ENCODE data around the gene CEP19. TPM values are rescaled to one million over a fixed set of nuclear protein-coding genes. Genes with fewer than 3 reads are reported as not detected.
"Not testable (repeated sequence)": the region's sequence is repeated elsewhere in the genome, so short reads cannot be mapped to it uniquely, and the experiment has no call there.

CEP19 gene, protein sequence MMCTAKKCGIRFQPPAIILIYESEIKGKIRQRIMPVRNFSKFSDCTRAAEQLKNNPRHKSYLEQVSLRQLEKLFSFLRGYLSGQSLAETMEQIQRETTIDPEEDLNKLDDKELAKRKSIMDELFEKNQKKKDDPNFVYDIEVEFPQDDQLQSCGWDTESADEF
- total RNA-seq (2014; rRNA removed; shearing (Covaris generic)) = 0.15 and 0.52 TPM in 2 replicates

DNA sequence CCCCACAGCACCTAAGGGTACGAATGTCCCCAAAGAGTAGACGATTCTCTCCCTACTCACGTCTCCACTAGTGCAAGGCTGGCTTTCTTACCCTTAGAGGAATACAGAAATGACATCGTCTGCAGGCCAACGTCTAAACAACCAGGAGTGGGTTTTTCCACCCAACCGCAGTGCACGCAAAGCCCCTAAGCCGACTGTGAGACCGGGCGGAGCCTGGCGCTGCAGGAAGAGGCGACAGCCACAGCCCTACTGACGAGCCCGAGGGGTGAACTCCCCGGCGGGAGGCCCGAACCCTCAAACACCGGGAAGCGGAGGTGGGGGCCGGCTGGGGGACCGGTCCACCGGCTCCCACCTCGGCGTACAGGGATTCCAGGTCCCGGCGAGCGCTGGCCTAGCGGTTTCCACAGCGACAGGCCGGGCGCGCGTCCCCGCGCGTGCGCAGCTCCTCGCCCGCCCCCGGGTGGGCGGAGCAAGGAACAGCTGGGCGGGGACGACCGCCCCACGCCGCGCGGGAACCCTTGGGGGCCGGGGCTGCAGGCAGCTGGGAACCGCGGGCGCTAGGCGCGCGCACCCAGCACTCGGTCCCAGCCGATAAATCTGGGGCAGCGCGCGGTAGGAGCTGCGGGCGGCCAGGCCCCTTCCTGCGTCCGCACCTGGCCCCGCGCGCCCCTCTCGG lies at the start of gene CEP19, which contains the start of gene PIGX:
CEP19 (minus strand) TSS at position 413 of the 676 bp plus-strand sequence. CDS start 3,593 bp downstream, outside the sequence.
PIGX (plus strand) TSS at position 540 of the 676 bp plus-strand sequence.
- DNase-seq (ENCODE audit: low spot score) = peak; percentile 85

DNA sequence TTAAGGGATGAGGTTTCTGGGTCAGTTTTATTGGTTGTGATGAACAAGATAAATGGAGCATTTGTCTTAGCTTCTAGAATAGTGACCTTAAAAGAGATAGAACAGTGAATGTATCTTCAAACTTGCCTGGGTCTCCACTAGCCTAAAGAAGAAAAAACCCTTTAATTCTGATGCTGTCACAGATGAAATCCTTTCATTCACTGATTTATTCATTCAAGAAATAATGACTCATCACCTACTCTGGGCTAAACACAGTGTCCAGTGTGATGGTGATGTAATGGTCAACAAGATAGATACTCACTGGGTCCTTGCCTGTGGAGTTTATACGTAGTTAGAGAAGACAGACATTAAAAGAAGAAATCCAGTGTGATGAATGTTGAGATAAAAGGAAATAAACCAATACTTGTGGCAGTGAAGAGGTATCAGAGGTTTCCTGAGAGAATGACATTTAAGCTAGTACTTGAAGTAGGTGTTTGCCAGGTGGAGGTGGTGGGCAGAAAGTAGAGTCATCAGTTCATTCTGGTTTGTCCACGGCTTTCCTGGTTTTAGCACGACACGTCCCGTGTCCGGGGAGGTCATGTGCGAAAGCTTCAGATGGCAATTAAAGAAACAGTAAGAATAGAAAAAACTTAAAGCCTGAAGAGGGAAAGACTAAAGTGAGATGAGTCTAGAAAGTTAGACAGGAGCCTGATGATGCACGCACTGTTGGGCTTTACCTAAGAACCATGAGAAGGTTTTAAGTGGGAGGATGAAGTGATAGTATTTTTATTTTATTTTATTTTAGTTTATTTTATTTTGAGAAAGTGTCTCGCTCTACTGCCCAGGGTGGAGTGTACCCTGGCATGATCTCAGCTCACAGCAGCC lies 46.1 kb upstream of the CEP19 start:
- no peak for DNase-seq (ENCODE audit: low spot score)

DNA sequence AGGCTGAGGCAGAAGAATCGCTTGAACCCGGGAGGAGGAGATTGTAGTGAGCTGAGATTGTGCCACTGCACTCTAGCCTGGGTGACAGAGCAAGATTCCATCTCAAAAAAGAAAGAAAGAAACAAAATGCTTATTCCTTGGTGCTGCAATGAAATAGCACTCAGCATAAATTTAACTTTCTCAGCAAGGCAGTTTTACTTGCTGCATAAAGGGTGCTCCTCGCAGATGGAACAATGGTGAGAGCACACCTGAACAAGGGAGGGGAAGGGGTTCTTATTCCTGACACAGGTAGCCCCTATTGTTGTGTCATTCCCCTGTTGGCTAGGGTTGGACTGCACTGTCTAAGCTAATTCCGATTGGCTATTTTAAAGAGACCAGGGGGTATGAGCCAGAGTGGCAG lies 44.7 kb upstream of the CEP19 start:
- DNase-seq (ENCODE audit: low spot score) = no peak

DNA sequence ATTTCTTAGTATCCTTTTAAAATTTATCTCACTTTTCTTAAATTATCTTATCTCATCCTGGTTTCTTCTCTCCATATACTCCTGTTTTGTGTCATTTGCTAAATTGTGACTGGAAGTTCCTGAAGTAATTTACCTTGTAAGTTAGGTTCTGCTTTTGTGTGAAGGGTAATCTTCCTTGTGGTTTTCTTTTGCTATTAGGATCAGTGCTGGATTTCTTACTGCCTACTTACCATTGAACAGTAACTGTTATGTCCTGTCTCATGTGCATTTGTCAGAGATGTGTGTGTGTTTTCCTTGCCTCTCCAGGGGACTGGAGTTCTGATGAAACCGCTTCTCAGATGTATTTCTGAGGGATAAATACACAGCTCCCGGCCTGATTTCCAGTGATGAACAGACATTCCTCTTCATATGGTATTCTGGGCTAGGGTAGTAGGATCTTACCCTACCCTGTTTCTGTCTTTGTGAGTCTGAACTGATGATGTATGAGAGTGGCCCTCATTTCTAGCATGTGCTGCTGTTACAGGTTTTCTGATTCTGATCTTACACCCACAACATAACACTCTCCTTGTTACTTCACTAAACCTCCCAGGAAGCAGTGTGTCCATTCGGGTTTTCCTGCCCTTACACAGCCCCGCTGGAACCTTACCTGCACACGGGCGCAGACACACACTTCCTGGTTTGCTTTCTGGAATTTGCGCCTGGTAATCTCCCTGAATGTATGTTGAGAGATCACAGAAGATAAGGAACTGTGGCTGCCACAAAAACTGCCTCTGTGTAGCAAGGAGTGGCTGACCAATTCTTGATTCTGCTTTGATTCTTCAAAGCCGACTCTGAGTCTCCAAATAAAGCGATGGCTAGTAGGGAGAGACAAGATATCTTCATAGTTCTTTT lies 42.3 kb upstream of the CEP19 start:
- DNase-seq (ENCODE audit: low spot score) = peak; percentile 77

DNA sequence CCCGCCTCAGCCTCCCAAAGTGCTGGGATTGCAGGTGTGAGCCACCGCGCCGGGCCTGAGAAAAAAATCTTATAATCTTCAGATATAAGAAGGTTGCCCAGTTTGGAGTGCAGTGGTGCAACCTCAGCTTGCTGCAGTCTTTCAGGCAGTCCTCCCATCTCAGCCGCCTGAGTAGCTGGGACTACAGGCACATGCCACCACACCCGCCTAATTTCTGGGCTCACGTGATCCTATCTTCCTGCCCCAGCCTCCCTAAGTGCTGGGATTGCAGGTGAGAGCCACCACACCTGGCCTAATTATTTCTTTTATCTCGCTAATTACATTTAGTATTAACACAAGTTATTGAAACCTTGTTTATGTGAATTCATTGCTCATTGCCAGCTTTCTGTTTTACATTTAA lies 41.2 kb upstream of the CEP19 start:
- no peak for DNase-seq (ENCODE audit: low spot score)

DNA sequence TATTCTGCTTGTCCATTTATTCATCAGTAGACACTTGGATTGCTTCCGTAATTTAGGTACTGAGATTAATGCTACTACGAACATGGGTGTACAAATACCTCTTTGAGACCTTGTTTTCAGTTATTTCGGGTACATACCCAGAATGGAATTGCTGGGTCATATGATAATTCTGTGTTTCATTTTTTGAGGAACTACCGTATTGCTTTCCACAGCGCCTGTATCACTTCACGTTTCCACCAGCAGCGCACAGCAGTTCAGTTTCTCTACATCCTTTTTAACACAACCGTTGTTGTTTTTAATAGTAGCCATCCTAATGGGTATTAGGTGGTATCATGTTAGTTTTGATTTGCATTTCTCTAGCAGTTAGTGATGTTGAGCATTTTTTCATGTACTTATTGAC lies 37.1 kb upstream of the CEP19 start:
- no peak for DNase-seq (ENCODE audit: low spot score)

DNA sequence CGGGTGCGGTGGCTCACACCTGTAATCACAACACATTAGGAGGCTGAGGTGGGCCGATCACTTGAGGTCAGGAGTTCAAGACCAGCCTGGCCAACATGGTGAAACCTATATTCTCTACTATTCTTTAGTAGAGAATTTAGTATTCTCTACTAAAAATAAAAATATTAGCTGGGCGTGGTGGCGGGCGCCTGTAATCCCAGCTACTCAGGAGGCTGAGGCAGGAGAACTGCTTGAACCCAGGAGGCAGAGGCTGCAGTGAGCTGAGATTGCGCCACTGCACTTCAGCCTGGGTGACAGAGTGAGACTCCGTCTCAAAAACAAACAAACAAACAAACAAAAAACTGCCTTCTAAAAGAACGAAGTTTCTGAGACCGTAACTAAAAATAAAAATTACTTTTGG lies 31.5 kb upstream of the CEP19 start:
- DNase-seq (ENCODE audit: low spot score) = not testable (repeated sequence)

DNA sequence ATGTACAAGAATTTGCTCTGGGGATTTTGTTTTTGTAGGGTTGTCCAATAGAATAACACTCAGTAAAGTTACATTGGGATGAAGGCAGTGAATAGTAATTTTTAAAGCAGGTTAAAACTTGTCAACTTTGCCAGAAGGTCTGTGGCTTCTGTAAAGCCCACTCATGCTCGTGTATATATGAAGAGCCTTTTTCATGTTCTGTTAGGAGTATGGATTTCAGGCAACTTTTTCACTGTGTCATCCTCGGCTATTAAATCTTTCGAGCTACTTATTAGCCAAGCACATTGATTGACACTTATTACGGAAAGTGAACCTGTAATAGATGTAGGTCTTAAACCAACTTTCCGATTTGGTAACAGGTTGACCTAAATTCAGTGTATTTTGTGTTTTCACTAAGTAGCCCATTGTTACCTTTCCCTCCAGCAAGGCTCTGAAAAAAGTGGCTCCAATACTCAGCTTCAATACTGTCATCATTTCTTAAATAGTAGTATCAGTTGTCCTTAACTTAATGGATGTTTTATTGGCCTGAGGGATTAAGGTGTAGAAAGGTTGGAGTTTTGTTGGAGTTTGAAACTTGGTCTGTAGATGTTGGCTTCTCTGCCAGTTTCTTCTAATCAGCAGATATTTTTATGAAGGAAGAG lies 29.3 kb upstream of the CEP19 start:
- DNase-seq (ENCODE audit: low spot score) = peak; percentile 49

DNA sequence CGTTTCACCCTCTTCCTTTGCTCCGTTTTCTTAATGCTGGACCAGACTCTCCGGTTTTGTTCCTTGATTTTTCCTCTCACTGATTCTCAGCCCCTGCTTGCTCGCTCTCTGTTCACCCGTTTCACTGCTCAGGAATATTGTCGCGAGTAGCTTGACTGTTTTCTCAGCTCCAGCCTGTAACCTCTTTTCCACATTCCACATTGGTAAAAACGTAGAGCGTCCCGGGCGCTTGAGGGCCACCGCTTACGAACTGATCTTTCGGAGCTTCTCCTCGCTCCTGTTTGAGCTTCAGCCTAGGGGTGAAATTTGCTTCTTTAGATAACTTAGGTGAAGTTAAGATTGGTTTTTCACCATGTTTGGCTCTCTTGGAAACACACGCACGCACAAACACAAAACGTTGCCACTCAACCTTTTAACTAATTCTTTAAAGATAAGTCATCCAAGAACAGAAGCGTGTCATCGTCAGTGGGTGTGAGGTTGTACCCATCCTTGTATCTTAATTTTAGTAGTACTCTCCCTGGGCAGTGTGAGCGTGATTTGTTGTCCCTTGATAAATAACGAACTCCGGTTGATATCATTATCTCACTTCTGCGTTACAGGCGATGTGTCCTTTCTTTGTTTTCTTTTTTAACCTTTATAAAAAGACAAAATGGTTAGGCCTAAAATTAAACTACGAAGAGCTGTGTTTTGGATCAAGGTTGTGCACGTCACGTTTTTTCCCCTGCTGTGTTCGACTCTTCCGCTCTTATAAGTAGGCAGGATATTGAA lies 28.6 kb upstream of the CEP19 start:
- DNase-seq (ENCODE audit: low spot score) = peak; percentile 71

DNA sequence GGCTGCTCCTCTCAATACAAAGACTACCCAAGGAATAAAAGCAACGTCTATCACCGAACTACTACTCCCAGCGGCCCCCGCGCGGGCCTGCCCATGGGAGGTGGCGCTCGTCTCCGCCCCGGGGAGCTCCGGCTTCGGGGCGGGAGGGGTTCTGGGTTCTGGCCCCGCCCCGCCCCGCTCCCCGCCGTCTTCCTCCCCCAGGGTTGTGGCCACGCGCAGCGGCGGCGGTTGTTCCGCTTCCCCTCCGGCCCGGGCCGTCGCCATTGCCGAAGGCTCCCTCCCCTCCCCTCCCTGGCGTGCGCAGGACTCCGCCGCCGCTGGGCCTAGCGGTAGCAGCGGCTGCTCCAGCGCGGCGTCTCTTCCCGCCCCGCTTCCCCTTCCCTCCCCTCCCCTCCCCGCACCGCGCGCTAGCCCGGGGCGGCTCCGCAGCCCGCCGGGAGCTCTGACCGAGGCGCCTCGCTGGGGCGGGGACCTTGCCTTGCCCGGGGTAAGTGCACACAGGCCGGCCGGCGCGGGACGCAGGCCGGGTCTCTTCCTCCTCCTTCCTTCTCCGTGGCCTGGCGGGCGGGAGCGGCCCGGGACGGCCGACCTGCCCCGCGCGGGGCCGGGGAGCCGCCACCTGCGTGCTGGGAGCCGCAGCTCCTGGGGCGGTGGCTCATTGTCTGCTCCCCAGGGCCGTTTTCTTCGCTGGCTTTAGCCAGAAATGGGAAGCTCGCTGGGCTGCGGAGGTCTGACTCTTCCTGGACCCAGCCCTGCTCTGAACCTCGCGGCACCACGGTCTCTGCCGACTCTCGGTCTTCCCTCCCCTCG lies 27.8 kb upstream of the CEP19 start, which contains the start of gene PAK2:
PAK2 (plus strand) TSS at position 187 of the 810 bp plus-strand sequence. CDS start 42,790 bp downstream, outside the sequence.
- DNase-seq (ENCODE audit: low spot score) = peak; percentile 90

DNA sequence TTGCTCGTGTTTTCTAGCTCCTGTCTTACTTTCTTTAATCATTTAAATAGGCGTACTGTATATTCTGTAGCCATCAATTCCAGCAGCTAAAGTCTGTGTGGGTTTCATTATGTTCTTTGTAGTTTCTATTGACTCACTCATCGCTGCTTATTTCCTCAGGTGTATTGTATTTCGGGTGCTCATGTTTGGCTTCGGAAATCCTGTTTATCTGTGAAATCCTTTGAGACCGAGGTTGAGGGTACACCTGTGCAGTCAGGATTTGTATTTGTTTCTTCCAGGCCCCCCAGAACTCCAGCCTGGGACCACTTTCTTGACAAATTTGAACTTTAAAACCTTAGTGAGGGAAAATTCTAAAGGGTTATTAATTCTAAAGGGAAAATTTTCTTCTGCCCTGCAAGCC lies 25.6 kb upstream of the CEP19 start:
- no peak for DNase-seq (ENCODE audit: low spot score)

DNA sequence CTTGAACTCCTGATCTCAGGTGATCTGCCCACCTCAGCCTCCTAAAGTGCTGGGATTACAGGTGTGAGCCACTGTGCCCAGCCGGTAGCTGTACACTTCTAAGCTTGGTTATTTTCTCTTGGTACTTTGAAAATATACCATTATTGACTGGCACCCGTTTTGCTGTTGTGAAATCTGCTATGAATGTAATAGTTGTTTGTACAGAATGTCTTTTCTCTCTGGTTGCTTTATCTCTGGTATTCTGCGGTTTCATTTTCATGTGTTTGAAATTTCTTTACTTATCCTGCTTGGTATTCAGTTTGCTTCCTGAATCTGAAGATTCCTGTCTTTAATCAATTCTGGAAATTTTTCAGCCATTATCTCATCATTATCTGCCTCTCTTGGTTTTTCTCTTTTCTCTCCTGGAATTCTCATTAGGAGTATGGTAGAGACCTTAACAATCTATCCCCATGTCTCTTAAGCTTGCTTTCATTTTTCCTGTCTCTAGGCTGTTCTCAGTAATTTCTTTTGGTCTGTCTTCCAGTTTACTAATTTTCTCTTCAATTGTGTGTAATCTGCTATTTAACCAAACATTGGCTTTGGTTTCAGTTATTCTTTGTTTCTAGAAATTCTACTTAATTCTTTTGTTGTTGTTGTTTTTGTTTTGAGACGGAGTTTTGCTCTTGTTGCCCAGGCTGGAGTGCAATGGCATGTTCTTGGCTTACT lies 24.8 kb upstream of the CEP19 start:
- DNase-seq (ENCODE audit: low spot score) = no peak

DNA sequence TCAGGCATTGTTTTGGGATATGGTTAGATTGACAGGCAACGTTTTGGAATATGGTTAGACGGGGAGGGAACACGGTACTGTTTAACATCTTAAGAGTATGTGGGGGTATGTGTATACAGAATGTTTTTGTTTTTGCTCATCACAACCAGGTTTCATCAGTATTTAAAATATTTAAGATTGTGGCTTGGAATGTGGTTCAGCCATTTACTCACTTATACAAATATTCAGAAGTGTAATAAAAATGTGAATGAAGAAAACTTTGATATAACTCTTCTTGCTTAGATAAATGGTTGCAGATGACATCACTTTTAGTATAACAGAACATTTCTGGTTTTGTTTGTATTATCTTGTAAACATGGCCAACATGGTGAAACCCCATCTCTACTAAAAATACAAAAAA lies 23.7 kb upstream of the CEP19 start:
- DNase-seq (ENCODE audit: low spot score) = no peak

DNA sequence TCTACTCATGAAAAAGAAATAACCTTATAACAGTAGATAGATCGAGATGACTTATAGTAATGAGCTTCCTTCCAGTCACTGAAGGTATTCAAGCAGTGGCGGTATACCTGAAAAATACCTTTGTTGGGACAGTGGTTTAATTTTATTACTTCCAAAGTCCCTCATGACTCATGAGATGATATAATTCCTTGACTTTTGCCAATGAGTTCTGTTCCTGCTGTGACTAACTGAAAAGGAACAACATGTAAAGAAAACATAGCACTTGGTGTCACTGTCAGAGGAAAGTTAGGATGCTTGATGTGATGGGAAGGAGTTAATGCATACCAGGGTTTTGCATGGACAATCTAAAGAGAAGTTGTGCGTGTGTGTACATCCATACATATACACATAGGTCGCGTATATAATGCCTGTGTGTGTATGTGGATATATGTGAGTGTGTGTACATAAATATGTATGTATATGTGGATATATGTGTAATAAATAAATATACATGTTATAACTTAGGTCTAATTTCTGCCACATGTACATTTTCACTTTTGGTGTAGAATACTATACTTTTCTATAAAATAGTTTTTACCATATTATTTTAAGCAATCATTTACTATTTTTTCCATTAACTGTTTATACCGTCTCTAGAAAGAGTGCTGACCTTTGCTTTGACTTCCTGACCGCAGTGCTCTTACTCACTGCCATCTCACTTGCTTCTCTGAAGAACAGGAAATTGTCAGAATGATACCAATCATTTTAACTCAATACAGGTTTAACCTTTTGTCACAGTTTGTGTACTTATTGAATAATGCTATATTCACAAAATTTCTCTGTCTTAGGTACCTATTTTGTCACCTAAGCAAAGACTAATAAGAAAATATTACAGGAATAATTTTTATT lies 15.0 kb upstream of the CEP19 start:
- DNase-seq (ENCODE audit: low spot score) = peak; percentile 61

DNA sequence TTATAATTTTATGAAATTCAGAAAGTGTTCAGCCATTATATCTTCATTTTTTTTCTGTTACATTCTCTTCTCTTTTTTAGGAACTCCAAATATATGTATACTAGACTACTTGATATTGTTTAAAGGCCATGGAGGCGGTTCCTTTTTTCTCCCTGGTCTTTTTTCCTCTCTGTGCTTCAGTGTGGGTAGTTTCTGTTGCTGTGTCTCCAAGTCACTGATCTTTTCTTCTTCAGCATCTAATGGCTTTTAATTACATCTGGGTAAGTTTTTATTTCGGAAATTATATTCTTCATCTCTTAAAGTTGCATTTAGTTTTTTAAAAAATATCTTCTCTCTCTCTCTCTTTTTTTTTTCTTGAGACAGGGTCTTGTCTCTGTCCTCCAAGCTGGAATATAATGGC lies 9.0 kb upstream of the CEP19 start:
- DNase-seq (ENCODE audit: low spot score) = no peak

DNA sequence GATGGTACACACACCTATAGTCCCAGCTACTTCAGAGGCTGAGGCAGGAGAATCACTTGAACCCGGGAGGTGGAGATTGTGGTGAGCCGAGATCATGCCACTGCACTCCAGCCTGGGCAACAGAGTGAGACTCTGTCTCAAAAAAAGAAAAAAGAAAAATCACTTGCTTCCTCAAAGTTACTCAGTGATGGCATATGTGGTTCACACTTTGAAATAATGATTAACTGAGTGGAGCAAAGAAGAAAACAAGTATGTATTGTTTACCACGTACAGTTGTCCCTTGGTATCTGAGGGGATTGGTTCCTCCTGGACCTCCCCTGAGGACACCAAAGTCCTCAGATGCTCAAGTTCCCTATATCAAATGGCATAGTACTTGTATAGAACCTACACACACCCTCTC lies 5.1 kb upstream of the CEP19 start:
- not testable (repeated sequence) for DNase-seq (ENCODE audit: low spot score)
